ENCODE measurements around the gene CHN1.

CHN1 gene

GRCh38 chr2:174971868-174972781, 33.1 kb downstream of the CHN1 start:
- DNase-seq (ENCODE audit: low spot score), result no peak

DNA sequence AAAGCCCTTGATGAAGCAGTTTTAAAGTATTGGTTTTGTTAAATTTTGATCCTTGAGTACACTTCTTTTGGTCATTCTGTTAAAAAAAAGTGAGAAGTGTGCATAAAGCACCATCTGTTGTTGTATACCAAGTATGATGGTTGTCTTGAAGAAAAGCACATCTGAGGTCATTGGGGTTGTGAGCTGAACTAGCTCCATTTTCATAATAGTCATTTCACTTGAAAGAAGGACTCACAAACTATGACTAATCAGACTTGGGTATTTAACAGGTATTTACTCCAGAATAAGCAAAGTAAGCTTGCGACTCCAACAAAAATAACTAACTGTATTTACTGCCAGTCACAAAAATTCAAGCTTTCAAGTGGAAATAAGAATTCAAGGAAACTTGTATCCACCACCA, 35.1 kb downstream of the CHN1 start:
- no peak for DNase-seq (ENCODE audit: low spot score)

- DNase-seq (ENCODE audit: low spot score), result no peak
Measured at GRCh38 chr2:174969091-174969734, 36.0 kb downstream of the CHN1 start.

GRCh38 chr2:174967691-174968260, 37.4 kb downstream of the CHN1 start:
- no peak for DNase-seq (ENCODE audit: low spot score)

DNA sequence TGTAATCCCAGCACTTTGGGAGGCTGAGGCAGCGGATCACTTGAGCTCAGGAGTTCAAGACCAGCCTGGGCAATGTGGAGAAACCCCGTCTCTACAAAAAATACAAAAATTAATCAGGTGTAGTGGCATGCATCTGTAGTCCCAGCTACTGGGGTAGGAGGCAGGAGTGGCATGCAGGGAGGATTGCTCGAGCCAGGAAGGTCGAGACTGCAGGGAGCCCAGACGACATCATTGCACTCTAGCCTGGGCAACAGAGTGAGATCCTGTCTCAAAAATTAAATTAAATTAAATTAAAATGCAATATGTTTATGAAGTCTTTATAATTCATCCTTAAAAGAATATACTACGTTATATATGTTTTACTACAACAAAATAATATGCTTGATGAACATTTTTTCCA, 38.1 kb downstream of the CHN1 start:
- DNase-seq (ENCODE audit: low spot score), result no peak

DNA sequence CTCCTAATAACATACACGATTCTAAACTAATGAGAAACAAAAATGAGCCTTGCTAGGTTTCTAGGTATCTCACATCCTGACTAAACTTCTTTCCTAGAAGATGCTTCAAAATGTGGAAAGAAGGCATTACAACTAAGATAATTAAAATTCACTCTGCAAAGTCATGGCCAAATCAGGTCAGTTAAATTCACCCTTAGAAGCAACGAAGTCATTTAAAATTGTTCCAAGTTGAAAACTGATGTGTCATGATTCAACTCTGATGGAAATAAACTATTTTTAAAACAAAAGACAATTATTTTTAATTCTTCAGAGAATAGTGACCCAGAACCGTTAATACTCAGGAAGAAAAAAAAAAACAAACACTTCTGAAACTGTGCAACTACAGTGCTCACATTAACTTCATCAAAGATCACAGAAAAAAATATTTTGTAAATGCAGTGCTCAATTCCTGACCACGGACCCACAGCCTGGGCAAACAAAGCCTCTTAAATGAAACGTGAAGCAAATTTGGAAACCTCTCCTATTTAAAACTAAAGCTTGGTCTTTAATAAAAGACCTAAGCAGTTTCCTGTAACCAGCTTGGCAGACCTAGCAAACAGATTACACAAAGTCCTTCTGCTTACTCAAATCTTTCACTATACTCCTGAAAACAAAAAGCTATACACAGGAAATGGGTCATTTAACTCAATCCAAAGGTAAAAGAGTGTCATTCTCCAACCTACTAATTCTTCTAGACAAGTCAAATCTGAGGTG, 39.0 kb downstream of the CHN1 start:
- no peak for DNase-seq (ENCODE audit: low spot score)

GRCh38 chr2:174965551-174965950, 39.6 kb downstream of the CHN1 start:
- DNase-seq (ENCODE audit: low spot score), result no peak

DNA sequence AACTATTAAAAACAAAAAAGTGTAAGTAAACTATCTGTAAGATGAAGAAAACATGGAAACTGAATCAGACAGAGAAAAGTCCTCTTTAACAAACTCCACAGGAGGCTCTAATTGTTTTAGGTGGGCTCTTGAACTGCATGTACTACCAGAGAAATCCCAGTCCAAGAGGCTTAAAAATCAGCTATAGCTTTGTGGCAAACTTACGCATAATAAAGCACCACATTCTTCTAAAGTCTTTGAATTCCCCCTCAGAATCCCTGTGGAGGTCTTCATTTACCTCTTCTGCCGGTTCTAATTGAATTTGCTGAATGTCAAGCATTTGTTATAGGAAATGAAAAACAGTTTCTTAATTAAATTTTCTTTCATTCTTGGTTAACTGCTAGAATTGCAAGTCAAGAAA, 40.8 kb downstream of the CHN1 start:
- no peak for DNase-seq (ENCODE audit: low spot score)

DNA sequence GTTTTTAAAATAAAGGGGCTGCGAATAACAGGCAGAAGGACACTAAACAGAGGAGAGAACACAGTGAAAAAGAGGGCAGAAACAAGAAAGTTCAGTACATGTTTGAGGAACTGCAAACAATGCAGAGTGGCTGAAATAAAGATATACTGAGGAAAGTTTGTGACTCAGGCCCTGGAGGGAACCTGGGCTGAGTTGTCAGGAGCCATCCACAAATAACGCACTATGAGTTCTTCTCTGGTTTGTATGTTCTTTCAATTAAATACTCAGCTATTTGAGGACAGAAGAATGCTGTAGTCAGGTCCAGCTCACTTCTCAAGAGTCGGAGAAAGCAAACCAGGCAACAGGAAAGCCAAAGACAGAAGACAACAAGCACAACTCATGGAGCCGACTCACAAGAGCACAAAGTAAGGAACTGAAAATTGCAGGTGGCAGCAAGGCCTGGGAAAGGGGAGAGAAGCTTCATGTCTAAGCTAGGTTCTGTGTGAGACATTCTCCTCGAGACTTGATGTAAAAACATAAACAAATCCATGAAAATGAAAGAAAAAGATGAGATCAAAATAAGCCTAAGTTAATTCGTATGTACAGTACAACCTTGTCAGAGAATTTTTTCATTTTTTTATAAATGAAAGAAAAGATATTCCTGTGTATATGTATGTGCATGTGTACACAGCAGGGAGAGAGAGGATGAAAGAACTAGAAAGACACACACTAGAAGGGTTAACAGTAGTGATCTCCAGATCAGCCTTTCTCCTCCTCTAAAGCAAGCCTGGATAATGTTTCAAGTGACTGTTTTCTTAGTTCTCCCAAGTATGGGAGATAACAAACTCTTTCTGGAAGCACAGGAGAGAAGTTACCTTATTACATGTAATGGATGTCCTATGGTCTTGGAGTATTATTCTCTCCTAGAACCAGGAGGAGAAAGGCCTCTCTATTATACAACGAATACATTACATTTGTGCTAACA, 41.5 kb downstream of the CHN1 start:
- DNase-seq (ENCODE audit: low spot score), result no peak

DNA sequence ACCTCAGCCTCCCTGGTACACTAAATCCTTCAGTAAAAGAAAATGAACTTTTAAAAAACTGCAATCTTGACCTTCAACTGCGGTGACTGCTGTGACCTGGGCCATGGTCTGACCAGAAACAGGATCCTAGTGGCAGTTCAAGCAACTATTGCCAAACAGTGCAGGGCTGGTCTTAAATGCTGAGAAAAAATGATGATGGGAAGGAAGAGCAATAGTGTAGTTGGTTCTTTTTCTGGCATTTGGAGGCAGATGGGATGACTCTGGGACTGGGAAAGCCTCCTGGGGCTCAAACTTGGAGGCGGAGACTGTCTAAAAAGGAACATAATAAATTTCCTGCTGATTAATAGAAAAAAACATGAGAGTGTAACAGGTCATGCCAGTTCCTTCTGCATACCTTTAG, 45.4 kb downstream of the CHN1 start:
- no peak for DNase-seq (ENCODE audit: low spot score)

DNA sequence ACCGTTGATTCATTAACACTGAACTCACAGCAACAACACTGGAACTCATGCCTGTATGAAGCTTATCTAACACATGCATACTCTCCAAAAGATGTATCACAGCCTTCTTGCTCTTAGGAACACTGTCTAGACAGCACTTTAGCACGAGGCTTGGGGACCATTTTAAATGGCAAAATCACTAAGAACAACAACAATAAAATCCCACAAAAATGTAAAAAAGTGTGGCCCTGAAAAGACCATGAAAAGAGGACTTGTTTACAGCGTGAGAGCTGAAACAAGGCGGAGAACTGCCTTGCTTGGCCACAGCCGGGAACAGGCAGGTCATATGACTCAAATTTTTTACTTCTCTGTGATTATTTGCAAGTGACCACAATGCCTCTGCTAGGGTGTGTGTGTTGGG, 48.1 kb downstream of the CHN1 start:
- DNase-seq (ENCODE audit: low spot score), result no peak

GRCh38 chr2:174952607-174953006, 52.6 kb downstream of the CHN1 start:
- no peak for DNase-seq (ENCODE audit: low spot score)

DNA sequence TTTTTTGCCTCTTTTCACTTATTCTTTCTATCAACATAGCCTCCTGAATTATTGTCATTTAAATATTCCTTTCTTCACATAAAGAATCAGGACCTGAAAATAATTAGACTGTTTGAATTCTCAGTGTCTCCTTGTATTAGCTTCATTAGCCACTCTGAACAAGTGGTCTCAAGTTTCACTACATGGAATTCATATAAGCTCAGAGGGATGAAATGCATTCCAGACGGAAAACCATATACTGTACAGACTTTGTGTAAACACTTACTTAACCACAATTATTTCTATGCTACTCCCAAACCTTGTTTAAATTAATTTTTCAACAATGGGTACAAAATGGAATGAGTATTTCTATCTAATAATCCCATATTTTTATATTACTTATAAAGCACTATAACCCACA, 53.4 kb downstream of the CHN1 start:
- DNase-seq (ENCODE audit: low spot score), result no peak

DNA sequence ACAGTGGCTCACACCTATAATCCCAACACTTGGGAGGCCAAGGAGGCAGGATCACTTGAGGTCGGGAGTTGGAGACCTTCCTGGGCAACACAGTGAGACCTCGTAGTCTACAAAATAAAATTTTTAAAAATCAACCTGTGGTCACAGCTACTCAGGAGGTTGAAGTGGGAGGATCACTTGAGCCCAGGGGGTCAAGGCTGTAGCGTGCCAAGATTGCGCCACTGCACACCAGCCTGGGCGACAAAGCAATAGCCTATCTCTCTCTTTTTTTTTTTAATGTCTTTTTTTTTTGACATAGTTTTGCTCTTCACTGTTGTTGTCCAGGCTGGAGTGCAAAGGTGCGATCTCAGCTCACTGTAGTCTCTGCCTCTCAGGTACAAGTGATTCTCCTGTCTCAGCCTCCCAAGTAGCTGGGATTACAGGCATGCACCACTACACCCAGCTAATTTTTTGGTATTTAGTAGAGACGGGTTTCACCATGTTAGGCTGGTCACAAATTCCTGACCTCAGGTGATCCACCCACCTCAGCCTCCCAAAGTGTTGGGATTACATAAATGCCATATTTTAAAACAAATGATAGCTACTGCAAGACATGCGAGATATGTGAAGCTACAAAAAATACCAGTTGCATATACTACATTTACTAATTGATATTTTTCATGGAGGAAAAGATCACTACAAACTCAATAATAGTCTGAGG, 55.0 kb downstream of the CHN1 start:
- no peak for DNase-seq (ENCODE audit: low spot score)

DNA sequence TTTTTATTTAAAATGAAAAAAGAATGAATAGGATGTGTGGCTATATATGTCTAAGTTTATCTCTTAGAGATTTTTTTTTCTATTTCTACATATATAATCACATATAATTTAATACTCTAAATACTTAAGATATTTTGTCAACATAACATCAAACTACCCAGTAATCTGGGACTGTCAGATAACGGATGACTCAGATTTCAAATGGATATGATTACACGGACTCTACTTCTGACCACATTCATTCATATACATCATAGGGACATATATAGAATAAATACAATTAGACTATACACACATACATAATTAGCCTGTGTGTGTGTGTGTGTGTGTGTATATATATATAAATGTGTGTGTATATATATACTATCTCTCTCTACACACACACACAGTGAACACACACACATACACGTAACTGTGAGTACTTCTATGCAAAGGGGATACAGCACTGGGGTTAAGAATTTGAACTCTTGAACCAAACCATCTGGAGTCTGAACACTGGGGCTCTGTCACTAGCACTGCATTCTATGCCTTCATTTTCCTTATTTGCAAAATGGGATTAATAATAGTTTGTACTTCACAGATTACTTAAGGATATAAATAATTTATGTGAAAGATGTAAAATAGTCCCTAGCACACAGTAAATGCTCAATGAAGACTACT, 59.5 kb downstream of the CHN1 start:
- no peak for DNase-seq (ENCODE audit: low spot score)

- DNase-seq (ENCODE audit: low spot score), result no peak
Measured at GRCh38 chr2:174939046-174939445, 66.1 kb downstream of the CHN1 start.

DNA sequence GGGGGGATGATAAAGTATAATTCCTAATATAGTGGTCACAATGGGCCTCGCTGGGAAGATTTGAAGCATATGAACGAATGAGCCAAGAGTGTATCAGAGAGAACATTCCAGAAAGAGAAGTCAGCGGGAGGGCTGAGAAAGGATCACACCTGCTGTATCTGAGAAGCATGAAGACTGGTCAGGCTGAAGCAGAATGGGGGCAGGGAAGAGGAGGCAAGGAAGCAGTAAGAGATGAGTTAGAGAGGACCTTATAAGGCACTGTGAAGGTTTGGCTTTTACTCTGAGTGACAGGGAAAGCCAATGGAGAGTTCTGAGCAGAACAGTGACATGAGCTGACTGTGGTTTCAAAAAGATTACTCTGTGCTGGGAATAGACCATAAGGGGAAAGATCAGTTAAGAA, 73.5 kb downstream of the CHN1 start:
- DNase-seq (ENCODE audit: low spot score), result no peak

GRCh38 chr2:174929786-174930185, 75.4 kb downstream of the CHN1 start:
- no peak for DNase-seq (ENCODE audit: low spot score)

DNA sequence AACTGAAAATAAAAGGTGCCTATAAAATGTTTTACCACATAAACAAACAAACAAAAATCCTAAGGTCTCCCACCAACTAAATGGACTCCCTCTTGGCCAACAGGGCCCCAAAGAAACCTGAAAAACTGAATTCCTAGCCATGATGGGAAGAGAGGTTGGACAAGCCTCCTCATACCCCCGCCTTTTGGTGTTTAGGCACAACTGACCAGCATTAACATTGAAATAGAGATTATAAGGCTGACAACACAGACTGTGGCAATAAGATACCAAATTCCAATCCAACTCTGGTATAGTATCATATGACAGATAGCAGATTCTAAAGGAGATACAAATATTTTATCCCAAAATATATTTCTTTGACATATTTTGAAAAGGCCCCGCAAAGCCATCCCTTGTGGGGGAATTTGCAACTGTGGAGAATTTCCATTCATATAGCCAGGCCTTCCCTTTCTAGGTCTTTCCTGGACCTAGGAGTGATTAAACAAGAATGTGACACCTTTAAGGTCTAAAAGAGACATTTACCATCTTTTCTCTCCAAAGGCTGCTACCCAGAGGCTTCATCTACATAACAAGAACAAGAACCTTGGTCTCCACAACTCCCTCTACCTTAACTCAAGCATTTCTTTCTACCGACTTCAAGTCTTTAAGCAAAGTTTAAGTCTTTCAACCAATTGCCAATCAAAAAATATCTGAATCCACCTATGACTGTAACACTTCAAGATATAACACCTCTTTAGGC, 80.0 kb downstream of the CHN1 start:
- DNase-seq (ENCODE audit: low spot score), result no peak
